ENCODE data around the gene GNG14. TPM values are rescaled to one million over a fixed set of nuclear protein-coding genes. Genes with fewer than 3 reads are reported as not detected.

Gene GNG14
- total and polyA plus RNA-seq, 2 of the 13 experiments (the other 11 are each of a cell fraction or from before 2014, with no cell fraction given), result not detected

GRCh38 chr19:12696366-12697335 is 8.9 kb downstream of the GNG14 start, which contains the start of gene FBXW9 (continued):
- no peak for TF ChIP-seq USF2 (IDR thresholded peaks at IDR 0.05; ENCODE audit: low read depth, low read length)
- no peak for TF ChIP-seq USF2 (CRISPR knock-in tag; IDR thresholded peaks at IDR 0.05; ENCODE audit: borderline replicate concordance)
- TF ChIP-seq ZNF598 (CRISPR knock-in tag; IDR thresholded peaks at IDR 0.05; ENCODE audit: borderline replicate concordance), result peak; percentile 64; the same call in 1 of the 2 replicates
- TF ChIP-seq ZNF30 (CRISPR knock-in tag; IDR thresholded peaks at IDR 0.05), result no peak
- TF ChIP-seq ZSCAN5A (CRISPR knock-in tag; IDR thresholded peaks at IDR 0.05; ENCODE audit: borderline replicate concordance), result no peak
- no peak for TF ChIP-seq E2F5 (CRISPR knock-in tag; conservative IDR thresholded peaks at IDR 0.05)
- no peak for TF ChIP-seq SMC3 (IDR thresholded peaks at IDR 0.05; ENCODE audit: low read length)
- TF ChIP-seq ZNF382 (CRISPR knock-in tag; IDR thresholded peaks at IDR 0.05; ENCODE audit: borderline replicate concordance), result no peak
- no peak for TF ChIP-seq RCOR2 (CRISPR knock-in tag; IDR thresholded peaks at IDR 0.05)
- no peak for TF ChIP-seq ATM (IDR thresholded peaks at IDR 0.05; ENCODE audit: borderline replicate concordance)
- TF ChIP-seq ATF4 (CRISPR knock-in tag; IDR thresholded peaks at IDR 0.05), result no peak
- peak; percentile 93; the same call in 1 of the 2 replicates for TF ChIP-seq ZNF788 (CRISPR knock-in tag; IDR thresholded peaks at IDR 0.05; ENCODE audit: borderline replicate concordance)
- TF ChIP-seq IRF2 (CRISPR knock-in tag; IDR thresholded peaks at IDR 0.05), result peak; percentile 83
- no peak for TF ChIP-seq ZNF232 (CRISPR knock-in tag; IDR thresholded peaks at IDR 0.05; ENCODE audit: borderline replicate concordance)
- TF ChIP-seq ZC3H13 (CRISPR knock-in tag; IDR thresholded peaks at IDR 0.05), result no peak
- TF ChIP-seq ZNF563 (CRISPR knock-in tag; IDR thresholded peaks at IDR 0.05), result peak; percentile 74; the same call in 1 of the 2 replicates
- 0 out of 2 replicates have a peak, but pooled peaks have one; percentile 67 for TF ChIP-seq GLI4 (CRISPR knock-in tag; IDR thresholded peaks at IDR 0.05; ENCODE audit: borderline replicate concordance)
- TF ChIP-seq DDIT3 (CRISPR knock-in tag; IDR thresholded peaks at IDR 0.05), result no peak
- no peak for TF ChIP-seq ZNF552 (CRISPR knock-in tag; IDR thresholded peaks at IDR 0.05; ENCODE audit: borderline replicate concordance)
- no peak for TF ChIP-seq MYPOP (CRISPR knock-in tag; IDR thresholded peaks at IDR 0.05)
